ENCODE results near the gene RNF186.

DNA sequence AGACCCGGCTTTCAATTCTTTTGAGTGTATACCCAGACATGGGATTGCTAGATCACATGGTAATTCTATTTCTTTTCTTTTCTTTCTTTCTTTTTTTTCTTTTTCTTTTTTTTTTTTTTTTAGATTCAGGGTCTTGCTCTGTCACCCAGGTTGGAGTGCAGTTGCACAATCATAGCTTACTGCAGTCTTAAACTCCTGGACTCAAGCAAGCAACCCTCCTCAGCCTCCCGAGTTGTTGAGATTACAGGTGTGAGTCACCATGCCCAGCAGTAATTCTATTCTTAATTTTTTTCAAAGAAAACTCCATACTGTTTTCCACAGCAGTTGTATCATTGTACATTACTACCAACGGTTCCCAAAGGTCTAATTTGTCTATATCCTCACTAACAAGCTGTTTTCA is 13.5 kb upstream of the RNF186 start:
- TF ChIP-seq, protein P1, sequence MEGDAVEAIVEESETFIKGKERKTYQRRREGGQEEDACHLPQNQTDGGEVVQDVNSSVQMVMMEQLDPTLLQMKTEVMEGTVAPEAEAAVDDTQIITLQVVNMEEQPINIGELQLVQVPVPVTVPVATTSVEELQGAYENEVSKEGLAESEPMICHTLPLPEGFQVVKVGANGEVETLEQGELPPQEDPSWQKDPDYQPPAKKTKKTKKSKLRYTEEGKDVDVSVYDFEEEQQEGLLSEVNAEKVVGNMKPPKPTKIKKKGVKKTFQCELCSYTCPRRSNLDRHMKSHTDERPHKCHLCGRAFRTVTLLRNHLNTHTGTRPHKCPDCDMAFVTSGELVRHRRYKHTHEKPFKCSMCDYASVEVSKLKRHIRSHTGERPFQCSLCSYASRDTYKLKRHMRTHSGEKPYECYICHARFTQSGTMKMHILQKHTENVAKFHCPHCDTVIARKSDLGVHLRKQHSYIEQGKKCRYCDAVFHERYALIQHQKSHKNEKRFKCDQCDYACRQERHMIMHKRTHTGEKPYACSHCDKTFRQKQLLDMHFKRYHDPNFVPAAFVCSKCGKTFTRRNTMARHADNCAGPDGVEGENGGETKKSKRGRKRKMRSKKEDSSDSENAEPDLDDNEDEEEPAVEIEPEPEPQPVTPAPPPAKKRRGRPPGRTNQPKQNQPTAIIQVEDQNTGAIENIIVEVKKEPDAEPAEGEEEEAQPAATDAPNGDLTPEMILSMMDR (IDR thresholded peaks at IDR 0.05), result no peak
- no peak for TF ChIP-seq POLR2A (IDR thresholded peaks at IDR 0.05)

Data from tibial nerve (tissue), 3 donors.